Endothelial cell of umbilical vein (primary cell): Measurements from ENCODE around the gene ABL1. TPM values are rescaled to one million over a fixed set of nuclear protein-coding genes. Genes with fewer than 3 reads are reported as not detected.

ENCODE experiments used
- BruUV-seq: library from RNA; stranded (reverse); fragments of 400-500 nt; replicated peaks from 2 replicates; lab custom pipeline; 2021; lab: Mats Ljungman, UMichigan
- CTCF ChIA-PET: fragments of 300-600, 350-600 bp; sonication (Branson Sonifier 250); formaldehyde crosslinking; loops from one replicate; lab custom pipeline; 2021; ENCODE audit warnings: antibody characterized with exemption, inconsistent platforms; lab: Charles Lee
- POLR2A ChIA-PET: fragments of 300-600, 350-600 bp; sonication (Branson Sonifier 250); formaldehyde crosslinking; loops from one replicate; lab custom pipeline; 2021; ENCODE audit warnings: antibody characterized with exemption, inconsistent platforms; lab: Charles Lee
- DNase-seq: peaks from one replicate; pipeline ENCODE4 v3.0.0-alpha.2; 2011; ENCODE audit warnings: low read depth, low spot score
- FAIRE-seq: peaks from 2 replicates; lab custom pipeline; 2011; peaks lifted over from hg19 to GRCh38; lab: Jason Lieb, UNC
- H2AFZ ChIP-seq: 2 replicates; pipeline ENCODE4 v1.6.0; 2012; ENCODE audit warnings: low read depth, low read length, control low read depth, inconsistent platforms
- H3K27ac ChIP-seq: 2 replicates; pipeline ENCODE4 v1.5.1; 2011; ENCODE audit warnings: low read depth, mild to moderate bottlenecking, control low read depth, low read length, moderate library complexity; ENCODE audit not compliant: insufficient read depth
- H3K27me3 ChIP-seq, 2 experiments: 2 replicates each; pipeline versions ENCODE4 v1.6.0 to v1.6.1; 2011; ENCODE audit warnings: low read length in 2 of 2, mixed read lengths in 1 of 2; ENCODE audit not compliant: control insufficient read depth in 2 of 2, insufficient read depth in 2 of 2
- H3K36me3 ChIP-seq, 2 experiments: 2 replicates in 1 of 2; 3 replicates in 1 of 2; pipeline ENCODE4 v1.5.1; 2011; ENCODE audit warnings: low read length in 2 of 2, mild to moderate bottlenecking in 1 of 2, moderate library complexity in 1 of 2; ENCODE audit not compliant: control insufficient read depth in 2 of 2, insufficient read depth in 2 of 2; ENCODE audit errors: extremely low read depth in 1 of 2
- H3K4me1 ChIP-seq: 3 replicates; pipeline ENCODE4 v1.5.1; 2011; ENCODE audit warnings: mild to moderate bottlenecking, low read length; ENCODE audit not compliant: control insufficient read depth, insufficient read depth; ENCODE audit errors: extremely low read depth
- H3K4me2 ChIP-seq: 2 replicates; pipeline ENCODE4 v1.6.1; 2011; ENCODE audit warnings: low read length, control low read depth, mixed read lengths; ENCODE audit not compliant: insufficient read depth
- H3K4me3 ChIP-seq, 3 experiments: fragments of 200-600 bp in 1 of 3; sonication (generic), shearing (Covaris generic) in 1 of 3; replicated peaks in 1 of 3; 2 replicates each; pipeline ENCODE4 v1.5.1; 2011 to 2016; ENCODE audit warnings: control low read depth in 3 of 3, low read length in 3 of 3, mild to moderate bottlenecking in 2 of 3, inconsistent platforms in 1 of 3, low read depth in 1 of 3, moderate library complexity in 1 of 3; ENCODE audit not compliant: insufficient read depth in 1 of 3
- H3K79me2 ChIP-seq: 2 replicates; pipeline ENCODE4 v1.6.0; 2012; ENCODE audit warnings: low read length, inconsistent platforms; ENCODE audit not compliant: control insufficient read depth, insufficient read depth
- H3K9ac ChIP-seq: replicated peaks from 2 replicates; pipeline ENCODE3; 2011; ENCODE audit warnings: low read length, control low read depth; ENCODE audit not compliant: insufficient read depth; ENCODE audit errors: extremely low read depth
- H3K9me1 ChIP-seq: replicated peaks from 3 replicates; pipeline ENCODE4 v1.6.0; 2011; ENCODE audit warnings: mild to moderate bottlenecking, low read length; ENCODE audit not compliant: control insufficient read depth, insufficient read depth; ENCODE audit errors: extremely low read depth
- H3K9me3 ChIP-seq: replicated peaks from 2 replicates; pipeline ENCODE4 v1.5.1; 2012; ENCODE audit warnings: low read length, inconsistent platforms; ENCODE audit not compliant: control insufficient read depth, insufficient read depth
- H4K20me1 ChIP-seq: replicated peaks from 2 replicates; pipeline ENCODE3; 2011; ENCODE audit warnings: mild to moderate bottlenecking, low read length; ENCODE audit not compliant: control insufficient read depth, insufficient read depth; ENCODE audit errors: extremely low read depth
- FOS ChIP-seq: IDR thresholded peaks from 2 replicates; pipeline ENCODE4 v1.6.1; 2011; ENCODE audit warnings: mild to moderate bottlenecking, low read length, moderate library complexity, borderline replicate concordance; ENCODE audit not compliant: insufficient read depth
- POLR2A ChIP-seq: IDR thresholded peaks from 2 replicates; pipeline ENCODE4 v1.6.1; 2012; ENCODE audit warnings: low read depth, mild to moderate bottlenecking, control low read depth, low read length
- POLR2AphosphoS5 ChIP-seq: IDR thresholded peaks from 2 replicates; pipeline ENCODE4 v1.6.1; 2012; ENCODE audit warnings: low read depth, mild to moderate bottlenecking, control low read depth, low read length, moderate library complexity; ENCODE audit not compliant: insufficient read depth
- dilution Hi-C: fragments of 300-500 bp; cut with MboI; formaldehyde crosslinking; loops from one replicate; pipeline ENCODE4 v1.15.0; 2019; ENCODE audit warnings: low sequenced_read_pairs; ENCODE audit not compliant: extremely low pct_ligation_motif_present
- intact Hi-C: fragments of 100-400 bp; cut with micrococcal nuclease; formaldehyde crosslinking; loops from one replicate; pipeline ENCODE4 v1.10.0; 2022
- polyA plus RNA-seq, 4 experiments: library from polyadenylated mRNA; depleted of rRNA in 3 of 4; stranded (reverse) in 3 of 4; unstranded in 1 of 4; fragments of >200 nt; gene quantifications; 2 replicates each; pipeline versions ENCODE4 v1.2.1 to v1.2.3, GENCODE V29; 2011 to 2012; ENCODE audit warnings: missing spikeins in 1 of 4
- total RNA-seq: library from RNA; stranded (reverse); gene quantifications from 2 replicates; pipeline ENCODE4 v1.2.3, GENCODE V29; 2021
- TF ChIP-seq, protein P1 (sequence below), 2 donors: IDR thresholded peaks; 1 replicate in 1 of 2; 2 replicates in 1 of 2; pipeline ENCODE4 v1.5.1; 2011; ENCODE audit warnings: low read length in 2 of 2, mild to moderate bottlenecking in 2 of 2, moderate library complexity in 2 of 2, control low read depth in 1 of 2, inconsistent platforms in 1 of 2, low read depth in 1 of 2; ENCODE audit not compliant: insufficient read depth in 1 of 2; ENCODE audit errors: extremely low read depth in 1 of 2
- TF ChIP-seq, protein P2 (sequence below): IDR thresholded peaks from 2 replicates; pipeline ENCODE4 v1.6.1; 2011; ENCODE audit not compliant: insufficient read depth, insufficient read length

The ABL1 gene
- total and polyA plus RNA-seq, 2 donors (not counting 3 experiments of a cell fraction or from before 2014, with no cell fraction given): 32.1 to 87.1 TPM

DNA sequence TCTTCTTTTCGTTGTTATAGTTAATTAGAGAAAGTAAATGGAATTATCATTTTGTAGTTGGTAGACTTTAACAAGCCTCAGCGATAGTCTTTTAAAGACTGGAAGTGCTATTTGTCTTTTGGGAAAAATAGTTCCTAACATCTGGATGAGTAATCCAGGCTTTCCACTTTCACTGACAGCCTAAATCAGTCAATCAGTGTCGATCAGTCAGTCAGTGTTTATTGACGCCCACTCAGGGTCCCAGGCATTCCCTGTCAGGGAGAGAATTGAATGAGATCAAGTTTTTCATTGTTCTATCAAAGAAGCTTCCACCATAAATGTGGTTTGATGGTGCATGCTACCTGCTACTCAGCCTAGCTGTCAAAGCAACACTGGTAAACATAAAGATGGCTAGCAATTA, 2.6 kb downstream of the ABL1 start:
- Histone ChIP-seq H3K79me2 (peaks cover 79% of the 10 kb centered on the region), H3K9ac (peak overlapping the region; percentile 93), H3K9me1 (no peaks in the 10 kb centered on the region), H3K27me3 (no peaks in the 10 kb centered on the region), H3K4me1 (peaks cover 54% of the 10 kb centered on the region), H3K4me3 (peak overlapping the region in 2 of 3 experiments; percentile 89 to 92), H2AFZ (no peak overlapping the region), H4K20me1 (peaks cover 4% of the 10 kb centered on the region), H3K4me2 (peak overlapping the region; percentile 98), H3K36me3 (no peaks in the 10 kb centered on the region), H3K27ac (peak overlapping the region; percentile 85), H3K9me3 (no peaks in the 10 kb centered on the region)
- BruUV-seq: no TSS peak
- DNase-seq (peak; percentile 28), FAIRE-seq (no peak)
- ChIA-PET CTCF (interaction anchor here (1.0 to 3.6 kb wide), 2 partner anchors 8 to 26 kb away, joined by 4 to 16 read pairs; no protein-coding TSS in a partner anchor), POLR2A (interaction anchor here (0.7 kb wide), 1 partner anchor 8 kb away, joined by 5 read pairs; no protein-coding TSS in a partner anchor)
- intact Hi-C loops: no loop called here
- dilution Hi-C loops: no loop called here
- TF ChIP-seq POLR2AphosphoS5 (no peak), FOS (no peak), POLR2A (no peak)
- TF ChIP-seq, protein P1, sequence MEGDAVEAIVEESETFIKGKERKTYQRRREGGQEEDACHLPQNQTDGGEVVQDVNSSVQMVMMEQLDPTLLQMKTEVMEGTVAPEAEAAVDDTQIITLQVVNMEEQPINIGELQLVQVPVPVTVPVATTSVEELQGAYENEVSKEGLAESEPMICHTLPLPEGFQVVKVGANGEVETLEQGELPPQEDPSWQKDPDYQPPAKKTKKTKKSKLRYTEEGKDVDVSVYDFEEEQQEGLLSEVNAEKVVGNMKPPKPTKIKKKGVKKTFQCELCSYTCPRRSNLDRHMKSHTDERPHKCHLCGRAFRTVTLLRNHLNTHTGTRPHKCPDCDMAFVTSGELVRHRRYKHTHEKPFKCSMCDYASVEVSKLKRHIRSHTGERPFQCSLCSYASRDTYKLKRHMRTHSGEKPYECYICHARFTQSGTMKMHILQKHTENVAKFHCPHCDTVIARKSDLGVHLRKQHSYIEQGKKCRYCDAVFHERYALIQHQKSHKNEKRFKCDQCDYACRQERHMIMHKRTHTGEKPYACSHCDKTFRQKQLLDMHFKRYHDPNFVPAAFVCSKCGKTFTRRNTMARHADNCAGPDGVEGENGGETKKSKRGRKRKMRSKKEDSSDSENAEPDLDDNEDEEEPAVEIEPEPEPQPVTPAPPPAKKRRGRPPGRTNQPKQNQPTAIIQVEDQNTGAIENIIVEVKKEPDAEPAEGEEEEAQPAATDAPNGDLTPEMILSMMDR (IDR thresholded peaks at IDR 0.05; ENCODE audit: extremely low read depth in 1 of 2, insufficient read depth in 1 of 2, low read depth in 1 of 2, low read length in 2 of 2): no peak
- TF ChIP-seq, protein P2, sequence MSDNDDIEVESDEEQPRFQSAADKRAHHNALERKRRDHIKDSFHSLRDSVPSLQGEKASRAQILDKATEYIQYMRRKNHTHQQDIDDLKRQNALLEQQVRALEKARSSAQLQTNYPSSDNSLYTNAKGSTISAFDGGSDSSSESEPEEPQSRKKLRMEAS: no peak
